Erythroblast (primary cell): ENCODE results near the gene ALAS1.

Experiments
- GATA1 ChIP-seq: IDR thresholded peaks from 2 replicates; pipeline ENCODE4 v1.6.1; 2011; ENCODE audit warnings: low read depth, mild to moderate bottlenecking, control low read depth, low read length, moderate library complexity
- POLR2A ChIP-seq: IDR thresholded peaks from 2 replicates; pipeline ENCODE4 v1.6.1; 2011; ENCODE audit warnings: mild to moderate bottlenecking, low read length

DNA sequence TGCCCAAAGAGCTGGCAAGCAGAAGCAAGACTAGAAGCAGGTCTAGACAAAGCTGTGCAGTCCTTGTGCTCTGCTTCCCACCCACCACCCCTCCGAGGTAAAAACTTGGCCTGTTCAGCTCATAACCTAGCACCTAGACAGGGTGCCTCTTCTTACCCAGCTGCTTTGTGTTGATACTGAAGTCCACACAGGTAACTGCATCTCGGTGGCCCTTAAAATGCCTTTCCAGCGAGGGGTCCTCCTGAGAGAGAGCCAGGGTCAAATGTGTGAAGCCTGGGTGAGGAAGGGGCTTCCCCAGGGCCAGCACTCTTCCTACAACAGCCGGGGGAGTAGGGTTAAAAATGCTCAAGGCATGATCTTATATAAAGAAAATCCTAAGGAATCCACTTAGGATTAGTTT is 47.1 kb upstream of the ALAS1 start:
- no peak for TF ChIP-seq GATA1
- TF ChIP-seq POLR2A, result no peak
